GM12801 (cell line): Measurements from ENCODE around the gene PERM1.

Experiments
- TF ChIP-seq, protein P1 (sequence below): IDR thresholded peaks from one replicate; pipeline ENCODE4 v1.5.1; 2011; ENCODE audit warnings: control low read depth; ENCODE audit not compliant: insufficient read length; ENCODE audit errors: extremely low read depth

Gene PERM1

DNA sequence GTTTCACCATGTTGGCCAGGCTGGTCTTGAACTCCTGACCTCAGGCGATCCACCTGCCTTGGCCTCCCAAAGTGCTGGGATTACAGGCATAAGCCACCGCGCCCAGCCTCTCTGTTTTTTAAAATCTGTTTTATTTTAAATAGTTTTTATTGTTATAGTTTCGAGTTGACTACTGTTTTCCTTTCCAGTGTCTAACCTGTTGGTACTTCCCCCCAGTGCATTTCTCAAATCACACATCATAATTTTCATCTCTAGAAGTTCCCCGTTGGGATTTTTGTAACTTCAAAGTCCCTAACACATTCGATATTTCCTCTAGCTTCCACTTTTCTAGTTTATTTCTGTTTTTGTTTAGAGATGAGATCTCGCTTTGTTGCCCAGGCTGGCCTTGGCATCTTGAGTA is 10.5 kb upstream of the PERM1 start:
- TF ChIP-seq, protein P1, sequence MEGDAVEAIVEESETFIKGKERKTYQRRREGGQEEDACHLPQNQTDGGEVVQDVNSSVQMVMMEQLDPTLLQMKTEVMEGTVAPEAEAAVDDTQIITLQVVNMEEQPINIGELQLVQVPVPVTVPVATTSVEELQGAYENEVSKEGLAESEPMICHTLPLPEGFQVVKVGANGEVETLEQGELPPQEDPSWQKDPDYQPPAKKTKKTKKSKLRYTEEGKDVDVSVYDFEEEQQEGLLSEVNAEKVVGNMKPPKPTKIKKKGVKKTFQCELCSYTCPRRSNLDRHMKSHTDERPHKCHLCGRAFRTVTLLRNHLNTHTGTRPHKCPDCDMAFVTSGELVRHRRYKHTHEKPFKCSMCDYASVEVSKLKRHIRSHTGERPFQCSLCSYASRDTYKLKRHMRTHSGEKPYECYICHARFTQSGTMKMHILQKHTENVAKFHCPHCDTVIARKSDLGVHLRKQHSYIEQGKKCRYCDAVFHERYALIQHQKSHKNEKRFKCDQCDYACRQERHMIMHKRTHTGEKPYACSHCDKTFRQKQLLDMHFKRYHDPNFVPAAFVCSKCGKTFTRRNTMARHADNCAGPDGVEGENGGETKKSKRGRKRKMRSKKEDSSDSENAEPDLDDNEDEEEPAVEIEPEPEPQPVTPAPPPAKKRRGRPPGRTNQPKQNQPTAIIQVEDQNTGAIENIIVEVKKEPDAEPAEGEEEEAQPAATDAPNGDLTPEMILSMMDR, result no peak

DNA sequence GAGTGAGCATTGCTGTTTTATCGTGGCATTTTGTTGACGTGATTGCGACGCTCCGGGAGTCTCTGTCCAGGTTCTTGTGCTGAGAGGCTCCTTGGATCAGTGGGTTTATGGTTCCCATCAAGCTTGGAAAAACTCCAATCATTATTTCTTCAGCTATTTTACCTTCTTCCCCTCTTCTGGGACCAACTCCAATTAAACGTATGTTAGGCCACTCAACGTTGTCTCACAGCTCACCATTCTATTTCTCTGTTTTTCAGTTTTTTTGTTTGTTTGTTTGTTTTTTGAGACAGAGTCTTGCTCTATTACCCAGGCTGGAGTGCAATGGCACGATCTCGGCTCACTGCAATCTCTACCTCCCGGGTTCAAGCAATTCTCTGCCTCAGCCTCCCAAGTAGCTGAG is 10.0 kb upstream of the PERM1 start:
- TF ChIP-seq, protein P1, result no peak

GRCh38 chr1:985126-985525 is 3.2 kb upstream of the PERM1 start:
- TF ChIP-seq, protein P1, result no peak

DNA sequence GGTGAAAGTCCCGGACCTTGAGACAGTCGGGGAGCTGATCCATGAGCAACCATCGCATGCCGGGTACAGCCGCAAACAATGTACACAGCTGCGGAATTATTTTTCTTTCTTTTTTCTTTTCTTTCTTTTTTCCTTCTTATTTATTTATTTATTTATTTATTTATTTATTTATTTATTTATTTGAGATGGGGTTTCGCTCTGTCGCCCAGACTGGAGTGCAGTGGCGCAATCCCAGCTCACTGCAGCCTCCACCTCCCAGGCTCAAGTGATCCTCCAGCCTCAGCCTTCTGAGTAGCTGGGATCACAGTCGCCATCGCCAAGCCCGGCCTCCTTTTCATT is 2.6 kb upstream of the PERM1 start:
- TF ChIP-seq, protein P1, result no peak

- TF ChIP-seq, protein P1, result no peak
Measured at GRCh38 chr1:983798-984475, 2.0 kb upstream of the PERM1 start.

GRCh38 chr1:982765-983436 is 1.0 kb upstream of the PERM1 start:
- TF ChIP-seq, protein P1, result no peak

DNA sequence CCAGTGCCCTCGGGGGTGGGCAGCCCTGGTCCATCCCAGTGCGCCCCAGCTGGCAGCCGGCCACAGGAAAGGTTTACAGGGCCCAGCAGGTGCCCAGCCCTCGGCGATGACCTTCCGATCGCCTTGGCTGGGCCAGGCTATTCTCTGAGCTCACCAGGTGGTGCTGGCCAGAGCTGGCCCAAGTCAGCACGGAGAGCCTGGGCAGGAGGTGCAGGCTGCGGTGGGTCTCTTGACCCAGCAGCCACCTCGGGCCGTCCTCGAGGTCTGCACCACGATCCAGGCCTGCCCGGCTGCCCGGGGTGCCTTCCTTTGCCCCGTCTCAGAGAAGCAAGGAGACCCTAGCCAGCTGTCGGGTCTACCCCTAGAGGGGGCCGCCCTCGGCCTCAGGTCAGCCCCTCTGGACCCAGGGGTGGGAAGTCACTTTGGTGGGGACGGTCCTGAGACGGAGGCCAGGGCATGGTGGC is 370 bp downstream of the PERM1 start:
- TF ChIP-seq, protein P1, result no peak
